Muscle layer of duodenum (tissue), 2 donors: ENCODE measurements around the gene ENDOV.

ENCODE experiments used
- H3K27ac ChIP-seq: one replicate; pipeline ENCODE4 v1.7.0; 2013; ENCODE audit warnings: mild to moderate bottlenecking, low read length
- H3K27me3 ChIP-seq: one replicate; pipeline ENCODE4 v1.7.0; 2013; ENCODE audit warnings: low read depth, mild to moderate bottlenecking, control low read depth, low read length
- H3K36me3 ChIP-seq, 2 donors: one replicate each; pipeline ENCODE4 v1.7.0; 2013; ENCODE audit warnings: low read length in 2 of 2, control low read depth in 1 of 2, mild to moderate bottlenecking in 1 of 2; ENCODE audit not compliant: insufficient read depth in 2 of 2, control insufficient read depth in 1 of 2
- H3K4me1 ChIP-seq, 2 donors: one replicate each; pipeline ENCODE4 v1.7.0; 2013; ENCODE audit warnings: low read length in 2 of 2, mild to moderate bottlenecking in 2 of 2, control low read depth in 1 of 2, moderate library complexity in 1 of 2; ENCODE audit not compliant: insufficient read depth in 2 of 2, control insufficient read depth in 1 of 2
- H3K4me3 ChIP-seq, 2 donors: one replicate each; pipeline ENCODE4 v1.7.0; 2013; ENCODE audit warnings: low read length in 2 of 2, low read depth in 1 of 2, mild to moderate bottlenecking in 1 of 2
- H3K9me3 ChIP-seq, 2 donors: one replicate each; pipeline ENCODE4 v1.7.0; 2013; ENCODE audit warnings: low read length in 2 of 2, control low read depth in 1 of 2, mild to moderate bottlenecking in 1 of 2; ENCODE audit not compliant: control insufficient read depth in 1 of 2
- donor health status: healthy.

ENDOV gene

GRCh38 chr17:80463784-80464400, 48.9 kb downstream of the ENDOV start:
- Histone ChIP-seq H3K36me3 (no peaks in the 10 kb centered on the region), H3K4me1 (peaks cover 0 to 22% of the 10 kb centered on the region in 2 donors), H3K27me3 (peaks cover 17% of the 10 kb centered on the region), H3K4me3 (no peak overlapping the region), H3K27ac (no peak overlapping the region), H3K9me3 (no peaks in the 10 kb centered on the region)

- no peak overlapping the region for H3K27ac ChIP-seq
- H3K9me3 ChIP-seq: no peaks in the 10 kb centered on the region
- H3K4me1 ChIP-seq: peaks cover 0 to 22% of the 10 kb centered on the region in 2 donors
- H3K27me3 ChIP-seq: peaks cover 20% of the 10 kb centered on the region
- no peak overlapping the region for H3K4me3 ChIP-seq
- H3K36me3 ChIP-seq: no peaks in the 10 kb centered on the region
These were observed 49.5 kb downstream of the ENDOV start for GRCh38 chr17:80464486-80464885.

- Histone ChIP-seq H3K36me3 (no peaks in the 10 kb centered on the region), H3K4me1 (peaks cover 0 to 15% of the 10 kb centered on the region in 2 donors), H3K4me3 (no peak overlapping the region), H3K9me3 (no peaks in the 10 kb centered on the region), H3K27ac (no peak overlapping the region), H3K27me3 (peaks cover 20% of the 10 kb centered on the region)
These were observed 50.5 kb downstream of the ENDOV start for GRCh38 chr17:80465327-80465974.

- no peaks in the 10 kb centered on the region for H3K9me3 ChIP-seq
- H3K36me3 ChIP-seq: no peaks in the 10 kb centered on the region
- H3K4me3 ChIP-seq: no peak overlapping the region
- H3K27ac ChIP-seq: no peak overlapping the region
- peaks cover 0 to 8% of the 10 kb centered on the region in 2 donors for H3K4me1 ChIP-seq
- H3K27me3 ChIP-seq: peaks cover 20% of the 10 kb centered on the region
These were observed 51.3 kb downstream of the ENDOV start for GRCh38 chr17:80466188-80466705.

- no peaks in the 10 kb centered on the region for H3K9me3 ChIP-seq
- H3K4me3 ChIP-seq: no peak overlapping the region
- H3K27ac ChIP-seq: no peak overlapping the region
- H3K27me3 ChIP-seq: peaks cover 27% of the 10 kb centered on the region
- H3K36me3 ChIP-seq: peaks cover 0 to 4% of the 10 kb centered on the region in 2 donors
- no peaks in the 10 kb centered on the region for H3K4me1 ChIP-seq
These were observed 53.3 kb downstream of the ENDOV start for GRCh38 chr17:80468242-80468641.

- Histone ChIP-seq H3K27ac (no peak overlapping the region), H3K36me3 (peaks cover 0 to 4% of the 10 kb centered on the region in 2 donors), H3K4me3 (no peak overlapping the region), H3K9me3 (no peaks in the 10 kb centered on the region), H3K27me3 (peaks cover 34% of the 10 kb centered on the region), H3K4me1 (peaks cover 0 to under 1% of the 10 kb centered on the region in 2 donors)
These were observed 54.0 kb downstream of the ENDOV start for GRCh38 chr17:80468781-80469493.

- no peak overlapping the region for H3K4me3 ChIP-seq
- H3K27me3 ChIP-seq: peaks cover 41% of the 10 kb centered on the region
- no peaks in the 10 kb centered on the region for H3K9me3 ChIP-seq
- peaks cover 0 to 4% of the 10 kb centered on the region in 2 donors for H3K36me3 ChIP-seq
- peaks cover 0 to 8% of the 10 kb centered on the region in 2 donors for H3K4me1 ChIP-seq
- no peak overlapping the region for H3K27ac ChIP-seq
These were observed 54.7 kb downstream of the ENDOV start for GRCh38 chr17:80469667-80470066.

GRCh38 chr17:80470603-80471002, 55.6 kb downstream of the ENDOV start:
- H3K4me1 ChIP-seq: peaks cover 0 to 17% of the 10 kb centered on the region in 2 donors
- peaks cover 0 to 4% of the 10 kb centered on the region in 2 donors for H3K36me3 ChIP-seq
- H3K27me3 ChIP-seq: peaks cover 49% of the 10 kb centered on the region
- H3K9me3 ChIP-seq: no peaks in the 10 kb centered on the region
- H3K4me3 ChIP-seq: no peak overlapping the region
- H3K27ac ChIP-seq: no peak overlapping the region

GRCh38 chr17:80471922-80472321, 57.0 kb downstream of the ENDOV start:
- no peak overlapping the region for H3K4me3 ChIP-seq
- H3K9me3 ChIP-seq: no peaks in the 10 kb centered on the region
- peaks cover 47% of the 10 kb centered on the region for H3K27me3 ChIP-seq
- peaks cover 0 to 4% of the 10 kb centered on the region in 2 donors for H3K36me3 ChIP-seq
- H3K4me1 ChIP-seq: peaks cover 0 to 24% of the 10 kb centered on the region in 2 donors
- no peak overlapping the region for H3K27ac ChIP-seq

GRCh38 chr17:80472996-80473395, 58.0 kb downstream of the ENDOV start:
- Histone ChIP-seq H3K4me1 (peaks cover 0 to 35% of the 10 kb centered on the region in 2 donors), H3K36me3 (peaks cover 0 to 4% of the 10 kb centered on the region in 2 donors), H3K4me3 (no peak overlapping the region), H3K9me3 (no peaks in the 10 kb centered on the region), H3K27me3 (peaks cover 45% of the 10 kb centered on the region), H3K27ac (no peak overlapping the region)

- no peak overlapping the region for H3K4me3 ChIP-seq
- peaks cover 0 to 42% of the 10 kb centered on the region in 2 donors for H3K4me1 ChIP-seq
- no peaks in the 10 kb centered on the region for H3K9me3 ChIP-seq
- peaks cover 0 to 4% of the 10 kb centered on the region in 2 donors for H3K36me3 ChIP-seq
- peaks cover 43% of the 10 kb centered on the region for H3K27me3 ChIP-seq
- H3K27ac ChIP-seq: no peak overlapping the region
These were observed 58.7 kb downstream of the ENDOV start for GRCh38 chr17:80473701-80474100.
